HG03558 (cell line): ENCODE measurements around the gene THOC6.
"Not testable (repeated sequence)": the region's sequence is repeated elsewhere in the genome, so short reads cannot be mapped to it uniquely, and the experiment has no call there.

ENCODE experiments used
- ATAC-seq: cut with Tn5 transposase; IDR thresholded peaks from one replicate; pipeline ENCODE4 v1.9.1; 2021; ENCODE audit warnings: moderate number of reproducible peaks; ENCODE audit not compliant: unreplicated experiment; ENCODE audit errors: extremely low read depth

The THOC6 gene

GRCh38 chr16:3051009-3051408, 27.2 kb downstream of the THOC6 start:
- ATAC-seq = no peak

GRCh38 chr16:3051494-3051893, 27.7 kb downstream of the THOC6 start:
- ATAC-seq = no peak

- ATAC-seq = not testable (repeated sequence)
Measured at GRCh38 chr16:3052571-3053329, 28.9 kb downstream of the THOC6 start.

DNA sequence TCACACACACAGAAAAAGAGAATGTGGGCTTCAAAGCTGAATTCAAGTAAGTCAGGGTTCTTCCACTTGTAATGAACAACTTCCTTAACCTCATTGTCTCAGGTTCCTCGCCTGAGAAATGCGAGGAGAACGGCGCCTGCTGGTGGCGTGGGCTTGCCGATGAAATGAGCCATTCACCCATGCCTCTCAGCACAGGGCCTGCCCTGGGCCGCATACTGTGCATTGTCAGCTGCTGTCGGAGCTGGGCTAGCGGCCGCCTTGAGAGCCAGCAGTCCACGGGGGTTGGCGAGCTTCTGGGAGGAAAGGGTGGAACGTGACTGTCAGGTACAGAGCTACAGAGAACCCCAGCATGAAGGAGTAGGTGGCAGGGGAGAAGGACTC, 29.5 kb downstream of the THOC6 start:
- not testable (repeated sequence) for ATAC-seq

- no peak for ATAC-seq
Measured at GRCh38 chr16:3054965-3055733, 31.3 kb downstream of the THOC6 start.

GRCh38 chr16:3055734-3056115, 31.9 kb downstream of the THOC6 start:
- not testable (repeated sequence) for ATAC-seq

DNA sequence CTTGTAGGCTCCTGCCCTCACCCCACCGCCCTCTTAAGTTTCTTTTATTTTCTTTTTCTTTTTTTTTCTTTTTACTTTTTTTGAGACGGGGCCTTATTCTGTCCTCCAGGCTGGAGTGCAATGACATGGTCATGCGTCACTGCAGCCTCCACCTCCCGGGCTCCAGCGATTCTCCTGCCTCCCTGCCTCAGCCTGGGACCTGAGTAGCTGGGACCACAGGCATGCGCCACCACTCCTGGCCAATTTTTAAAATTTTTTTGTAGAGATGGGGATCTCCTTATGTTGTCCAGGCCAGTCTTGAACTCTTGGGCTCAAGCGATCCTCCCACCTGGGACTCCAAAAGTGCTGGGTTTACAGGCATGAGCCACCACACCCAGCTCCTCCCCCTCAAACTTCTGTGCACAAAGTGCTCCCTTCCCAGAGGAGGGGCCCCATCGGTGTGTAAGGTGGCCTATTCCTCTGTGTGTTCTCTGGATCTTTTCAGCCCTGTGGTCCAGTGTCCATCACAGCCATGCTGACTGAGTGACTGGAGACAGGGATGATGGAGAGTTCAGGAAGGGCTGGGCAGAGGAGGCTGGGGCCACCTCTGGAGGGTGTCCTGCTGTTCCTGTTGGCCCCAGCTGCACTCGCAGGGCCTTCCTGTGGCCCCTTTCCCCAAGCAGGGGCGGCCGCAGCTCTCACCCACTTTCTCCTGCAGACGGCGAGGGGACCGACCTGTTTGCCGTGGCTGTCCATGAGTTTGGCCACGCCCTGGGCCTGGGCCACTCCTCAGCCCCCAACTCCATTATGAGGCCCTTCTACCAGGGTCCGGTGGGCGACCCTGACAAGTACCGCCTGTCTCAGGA, 32.7 kb downstream of the THOC6 start:
- ATAC-seq = no peak

GRCh38 chr16:3057181-3058138, 33.6 kb downstream of the THOC6 start:
- ATAC-seq = no peak

DNA sequence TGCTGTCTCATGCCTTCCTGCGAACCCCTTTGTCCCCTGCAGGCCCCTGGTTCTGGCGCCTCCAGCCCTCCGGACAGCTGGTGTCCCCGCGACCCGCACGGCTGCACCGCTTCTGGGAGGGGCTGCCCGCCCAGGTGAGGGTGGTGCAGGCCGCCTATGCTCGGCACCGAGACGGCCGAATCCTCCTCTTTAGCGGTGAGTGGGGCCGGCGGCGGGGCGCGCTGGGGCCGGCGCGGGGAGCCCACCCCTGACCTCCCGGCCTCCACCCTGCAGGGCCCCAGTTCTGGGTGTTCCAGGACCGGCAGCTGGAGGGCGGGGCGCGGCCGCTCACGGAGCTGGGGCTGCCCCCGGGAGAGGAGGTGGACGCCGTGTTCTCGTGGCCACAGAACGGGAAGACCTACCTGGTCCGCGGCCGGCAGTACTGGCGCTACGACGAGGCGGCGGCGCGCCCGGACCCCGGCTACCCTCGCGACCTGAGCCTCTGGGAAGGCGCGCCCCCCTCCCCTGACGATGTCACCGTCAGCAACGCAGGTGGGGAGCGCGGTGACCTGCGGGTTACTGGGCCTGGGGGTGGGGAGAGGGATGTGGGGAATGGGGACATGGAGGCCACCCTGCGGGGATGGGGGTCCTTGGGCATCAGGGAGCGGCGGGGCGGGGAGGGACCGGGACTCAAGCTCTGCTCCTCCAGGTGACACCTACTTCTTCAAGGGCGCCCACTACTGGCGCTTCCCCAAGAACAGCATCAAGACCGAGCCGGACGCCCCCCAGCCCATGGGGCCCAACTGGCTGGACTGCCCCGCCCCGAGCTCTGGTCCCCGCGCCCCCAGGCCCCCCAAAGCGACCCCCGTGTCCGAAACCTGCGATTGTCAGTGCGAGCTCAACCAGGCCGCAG, 34.5 kb downstream of the THOC6 start:
- ATAC-seq = no peak

- no peak for ATAC-seq
Measured at GRCh38 chr16:3059041-3059722, 35.3 kb downstream of the THOC6 start.

DNA sequence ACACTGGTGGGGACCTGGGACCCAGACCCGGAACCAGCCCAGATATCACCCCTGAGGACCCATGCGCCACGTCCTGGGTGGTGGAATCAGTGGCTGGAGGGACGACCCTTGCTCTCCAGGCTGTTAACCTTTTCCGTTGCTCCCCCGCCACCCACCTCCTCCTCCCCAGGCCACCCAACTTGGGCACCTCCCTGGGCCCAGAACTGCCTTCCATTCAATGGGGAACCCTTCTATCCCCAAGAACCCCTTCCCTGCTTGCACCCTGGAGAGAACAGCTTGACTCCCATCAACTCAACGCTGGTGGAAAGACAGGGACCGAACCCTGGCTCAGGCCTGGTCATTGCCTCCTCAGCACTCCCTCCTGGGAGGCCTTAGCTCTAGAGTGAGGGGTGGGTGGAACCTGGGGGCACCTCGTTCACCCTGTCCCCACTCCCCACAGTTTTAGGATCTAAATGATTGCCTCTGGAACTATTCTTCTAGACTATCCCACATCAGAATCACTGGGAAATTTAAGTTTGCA, 35.9 kb downstream of the THOC6 start:
- ATAC-seq = no peak

DNA sequence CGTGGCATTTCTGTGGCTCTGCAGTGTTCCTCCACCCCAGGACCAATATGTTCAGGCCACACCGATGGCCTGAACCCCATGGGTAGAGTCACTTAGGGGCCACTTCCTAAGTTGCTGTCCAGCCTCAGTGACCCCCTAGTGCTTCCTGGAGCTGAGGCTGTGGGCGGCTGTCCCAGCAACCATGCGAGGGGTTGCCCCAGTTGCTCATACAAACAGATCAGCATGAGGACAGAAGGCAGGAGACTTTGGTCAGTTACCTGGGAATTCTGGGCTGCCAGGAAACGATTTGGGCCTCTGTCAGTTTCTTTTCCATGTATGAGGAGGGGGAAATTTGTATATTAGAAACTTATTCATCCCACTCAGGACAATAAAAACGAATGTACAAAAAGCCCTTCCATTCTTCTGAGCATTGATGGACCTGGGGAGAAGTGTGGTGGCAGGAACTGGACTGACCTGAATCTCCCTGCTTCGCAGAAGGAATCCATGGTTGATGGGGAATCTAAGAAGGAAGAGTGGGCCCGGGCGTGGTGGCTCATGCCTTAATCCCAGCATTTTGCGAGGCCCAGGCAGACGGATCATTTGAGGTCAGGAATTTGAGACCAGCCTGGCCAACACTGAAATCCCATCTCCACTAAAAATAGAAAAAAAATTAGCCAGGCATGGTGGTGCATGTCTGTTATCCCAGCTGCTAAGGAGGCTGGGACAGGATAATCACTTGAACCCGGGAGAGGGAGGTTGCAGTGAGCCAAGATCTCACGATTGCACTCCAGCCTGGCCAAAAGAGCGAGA, 36.7 kb downstream of the THOC6 start:
- ATAC-seq = no peak

DNA sequence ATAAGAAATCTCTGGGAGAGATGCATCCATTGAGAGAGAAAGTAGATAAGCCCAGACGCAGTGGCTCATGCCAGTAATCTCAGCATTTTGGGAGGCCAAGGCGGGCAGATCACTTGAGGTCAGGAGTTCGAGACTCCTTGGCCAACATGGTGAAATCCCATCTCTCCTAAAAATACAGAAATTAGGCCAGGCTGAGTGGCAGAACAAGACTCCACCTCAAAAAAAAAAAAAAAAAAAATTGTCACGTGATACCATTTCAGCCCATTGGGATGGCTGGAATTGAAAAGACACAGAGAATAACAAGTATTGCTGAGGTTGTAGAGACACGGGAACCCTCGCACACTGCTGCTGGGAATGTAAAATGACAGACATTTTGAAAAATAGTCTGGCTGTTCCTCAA, 38.7 kb downstream of the THOC6 start:
- ATAC-seq = no peak

DNA sequence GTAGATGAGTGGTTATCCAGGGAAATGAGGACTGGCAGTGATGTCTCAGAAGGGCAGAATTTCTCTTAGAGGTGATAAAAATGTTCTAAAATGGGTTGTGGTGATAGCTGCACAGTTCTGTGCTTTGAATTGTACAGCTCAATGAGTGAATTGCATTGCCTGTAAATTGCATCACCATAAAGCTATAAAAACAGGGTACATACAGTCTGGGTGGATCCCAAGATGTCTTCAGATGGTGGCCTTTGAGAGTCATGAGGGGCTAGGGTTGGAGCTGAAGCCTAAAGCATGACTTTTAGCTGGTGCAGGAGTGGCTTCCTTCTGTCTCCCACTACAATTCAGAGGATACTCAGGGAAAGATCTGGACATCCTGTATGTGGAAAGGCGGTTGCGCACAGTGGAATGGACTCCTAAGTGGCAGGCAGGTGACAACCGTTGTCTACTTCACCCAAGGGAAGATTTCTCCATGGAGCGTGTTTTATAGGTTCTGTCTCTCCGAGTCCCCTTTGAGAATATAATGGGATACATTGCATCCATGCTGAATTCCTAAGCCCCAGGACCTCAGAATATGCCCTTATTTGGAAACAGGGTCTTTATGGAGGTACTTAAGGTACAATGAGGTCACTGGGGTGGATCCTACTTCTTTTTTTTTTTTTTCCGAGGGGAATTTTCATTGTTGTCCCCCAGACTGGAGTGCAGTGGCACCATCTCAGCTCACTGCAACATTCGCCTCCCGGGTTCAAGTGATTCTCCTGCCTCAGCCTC, 40.0 kb downstream of the THOC6 start:
- no peak for ATAC-seq

DNA sequence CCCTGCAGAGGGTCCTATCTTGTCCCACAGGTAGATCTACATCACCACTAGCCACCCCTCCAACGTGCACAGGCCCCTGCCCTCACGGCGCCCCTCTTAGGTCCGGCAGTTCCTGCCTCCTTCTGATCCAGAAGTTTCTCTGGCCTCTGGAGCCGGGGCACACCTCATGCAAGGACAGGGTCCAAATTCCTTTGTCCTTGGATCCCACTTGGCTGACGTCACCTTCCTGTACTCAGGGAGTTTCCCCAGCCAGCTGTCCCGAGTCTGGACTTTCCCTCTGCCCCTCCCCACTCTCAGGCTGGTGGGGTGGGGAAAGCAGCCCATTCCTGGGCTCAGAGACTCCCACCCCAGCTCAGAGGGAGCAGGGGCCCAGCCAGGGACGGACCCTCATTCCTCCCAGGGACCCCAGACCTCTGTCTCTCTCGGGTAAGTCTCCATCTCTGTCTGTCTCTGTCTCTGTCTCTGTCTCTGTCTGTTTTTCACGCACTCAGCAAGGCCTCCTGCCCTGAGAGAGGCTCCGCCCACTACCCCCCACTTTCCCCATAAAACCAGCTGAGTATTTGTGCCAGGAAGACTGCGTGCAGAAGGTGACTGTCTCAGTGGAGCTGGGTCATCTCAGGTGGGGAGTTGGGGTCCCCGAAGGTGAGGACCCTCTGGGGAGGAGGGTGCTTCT, 41.4 kb downstream of the THOC6 start, which contains the start of gene IL32:
IL32 (plus strand) TSS at position 572 of the 673 bp plus-strand sequence. CDS start 172 bp downstream, outside the sequence.
- ATAC-seq = no peak
